Adrenal gland (tissue), 5 donors: ENCODE results near the gene GPATCH2.

Experiments used
- CTCF ChIP-seq, 6 experiments: fragments of 450-650 bp in 4 of 6; fragments of 200-600 bp in 2 of 6; sonication (generic) in 1 of 6; IDR thresholded peaks; 1 replicate in 5 of 6; 2 replicates in 1 of 6; pipeline versions ENCODE4 v1.5.1 to v1.8.0; 2016 to 2021; ENCODE audit warnings: antibody characterized with exemption in 6 of 6, mild to moderate bottlenecking in 2 of 6, moderate library complexity in 1 of 6
- POLR2A ChIP-seq, 2 donors: fragments of 450-650 bp; IDR thresholded peaks; one replicate each; pipeline ENCODE4 v1.6.1; 2017; ENCODE audit warnings: antibody characterized with exemption in 2 of 2, mild to moderate bottlenecking in 2 of 2, moderate library complexity in 1 of 2
- donor health status: DM: no; HTN: no; CAD: no.

- TF ChIP-seq CTCF (IDR thresholded peaks at IDR 0.05) (no peak), POLR2A (IDR thresholded peaks at IDR 0.05) (no peak)
These were observed 242.3 kb downstream of the GPATCH2 start for GRCh38 chr1:217388522-217389065.
